Body of pancreas (tissue), 4 donors: Measurements from ENCODE around the gene SRMS.

Source experiments
- CTCF ChIP-seq, 7 experiments: fragments of 450-650 bp in 4 of 7; fragments of 200-600 bp in 3 of 7; sonication (generic) in 3 of 7; IDR thresholded peaks; one replicate each; pipeline ENCODE4 v1.5.1; 2016 to 2019; ENCODE audit warnings: antibody characterized with exemption in 7 of 7
- POLR2A ChIP-seq, 3 donors: fragments of 450-650 bp; IDR thresholded peaks; one replicate each; pipeline ENCODE4 v1.6.1; 2016; ENCODE audit warnings: antibody characterized with exemption in 3 of 3, mild to moderate bottlenecking in 2 of 3

- no peak for TF ChIP-seq CTCF (IDR thresholded peaks at IDR 0.05)
- no peak for TF ChIP-seq POLR2A (IDR thresholded peaks at IDR 0.05)
Measured at GRCh38 chr20:63590218-63591146, 42.9 kb upstream of the SRMS start.
